ENCODE data around the gene ENOX2. TPM values are rescaled to one million over a fixed set of nuclear protein-coding genes. Genes with fewer than 3 reads are reported as not detected.
A peak's percentile ranks its signal among the peaks of the same experiment; 100 is the strongest.

ENOX2 gene
- total and polyA plus RNA-seq, 2 experiments from 2014 or later, result 16.0 to 34.0 TPM

GRCh38 chrX:130746077-130746476, 156.9 kb downstream of the ENOX2 start:
- Histone ChIP-seq H3K4me3 (no peak overlapping the region), H3K27ac (no peak overlapping the region), H3K9me3 (ENCODE audit: low read depth) (no peaks in the 10 kb centered on the region), H3K27me3 (no peaks in the 10 kb centered on the region), H3K4me1 (ENCODE audit: low read depth) (peaks cover 29% of the 10 kb centered on the region), H3K36me3 (no peaks in the 10 kb centered on the region)
- no peak for TF ChIP-seq CTCF (IDR thresholded peaks at IDR 0.05; ENCODE audit: low read depth, low read length)
- no peak for DNase-seq (ENCODE audit: low read depth in 1 of 2, low spot score in 1 of 2)

GRCh38 chrX:130741584-130741983, 161.4 kb downstream of the ENOX2 start:
- H3K27ac ChIP-seq, result peak overlapping the region; percentile 82
- H3K4me3 ChIP-seq, result no peak overlapping the region
- H3K4me1 ChIP-seq (ENCODE audit: low read depth), result peaks cover 25% of the 10 kb centered on the region
- no peaks in the 10 kb centered on the region for H3K9me3 ChIP-seq (ENCODE audit: low read depth)
- no peak for DNase-seq (ENCODE audit: low read depth in 1 of 2, low spot score in 1 of 2)
- no peak for TF ChIP-seq CTCF (IDR thresholded peaks at IDR 0.05; ENCODE audit: low read depth, low read length)
- no peaks in the 10 kb centered on the region for H3K27me3 ChIP-seq
- no peaks in the 10 kb centered on the region for H3K36me3 ChIP-seq

- no peak overlapping the region for H3K27ac ChIP-seq
- no peaks in the 10 kb centered on the region for H3K27me3 ChIP-seq
- no peak for DNase-seq (ENCODE audit: low read depth in 1 of 2, low spot score in 1 of 2)
- no peaks in the 10 kb centered on the region for H3K9me3 ChIP-seq (ENCODE audit: low read depth)
- no peak overlapping the region for H3K4me3 ChIP-seq
- TF ChIP-seq CTCF (IDR thresholded peaks at IDR 0.05; ENCODE audit: low read depth, low read length), result no peak
- H3K36me3 ChIP-seq, result no peaks in the 10 kb centered on the region
- peaks cover 25% of the 10 kb centered on the region for H3K4me1 ChIP-seq (ENCODE audit: low read depth)
Observed at GRCh38 chrX:130741151-130741550, 161.9 kb downstream of the ENOX2 start.

GRCh38 chrX:130738638-130739195, 164.3 kb downstream of the ENOX2 start:
- no peak for DNase-seq (ENCODE audit: low read depth in 1 of 2, low spot score in 1 of 2)
- TF ChIP-seq CTCF (IDR thresholded peaks at IDR 0.05; ENCODE audit: low read depth, low read length), result no peak
- Histone ChIP-seq H3K36me3 (no peaks in the 10 kb centered on the region), H3K4me1 (ENCODE audit: low read depth) (peaks cover 39% of the 10 kb centered on the region), H3K27ac (no peak overlapping the region), H3K9me3 (ENCODE audit: low read depth) (no peaks in the 10 kb centered on the region), H3K27me3 (no peaks in the 10 kb centered on the region), H3K4me3 (no peak overlapping the region)

GRCh38 chrX:130734713-130735112, 168.3 kb downstream of the ENOX2 start:
- no peak overlapping the region for H3K27ac ChIP-seq
- no peak for TF ChIP-seq CTCF (IDR thresholded peaks at IDR 0.05; ENCODE audit: low read depth, low read length)
- no peaks in the 10 kb centered on the region for H3K9me3 ChIP-seq (ENCODE audit: low read depth)

More at GRCh38 chrX:130734713-130735112, 168.3 kb downstream of the ENOX2 start:
- no peaks in the 10 kb centered on the region for H3K27me3 ChIP-seq
- no peak overlapping the region for H3K4me3 ChIP-seq
- peaks cover 14% of the 10 kb centered on the region for H3K4me1 ChIP-seq (ENCODE audit: low read depth)
- no peaks in the 10 kb centered on the region for H3K36me3 ChIP-seq
- no peak for DNase-seq (ENCODE audit: low read depth in 1 of 2, low spot score in 1 of 2)
